ENCODE data around the gene SCRN2.

- TF ChIP-seq GATA2 (IDR thresholded peaks at IDR 0.05; ENCODE audit: low read depth, low read length) (no peak), GATA3 (IDR thresholded peaks at IDR 0.05; ENCODE audit: low read depth, low read length) (no peak)
Observed at GRCh38 chr17:47840001-47840741, 902 bp downstream of the SCRN2 start.

Data from SH-SY5Y (cell line).